Brain microvascular endothelial cell (primary cell): Measurements from ENCODE around the gene PAQR4.

Experiments
- DNase-seq: peaks from one replicate; pipeline ENCODE4 v3.0.0-alpha.2; 2020
- H3K27ac ChIP-seq: fragments of 250-450 bp; sonication (Bioruptor Pico); 2 replicates; pipeline ENCODE4 v1.5.1; 2020; ENCODE audit warnings: mild to moderate bottlenecking, moderate library complexity
- H3K27me3 ChIP-seq: fragments of 250-450 bp; sonication (Bioruptor Pico); replicated peaks from 2 replicates; pipeline ENCODE4 v1.5.1; 2020; ENCODE audit warnings: mild to moderate bottlenecking
- H3K36me3 ChIP-seq: fragments of 250-450 bp; sonication (Bioruptor Pico); replicated peaks from 2 replicates; pipeline ENCODE4 v1.5.1; 2020; ENCODE audit warnings: mild to moderate bottlenecking
- H3K4me3 ChIP-seq: 2 replicates; pipeline ENCODE4 v1.5.1; 2011; ENCODE audit warnings: low read depth, mild to moderate bottlenecking, control low read depth, low read length, moderate library complexity
- in situ Hi-C: cut with HindIII; loops from 2 replicates; pipeline ENCODE4 v1.10.0; 2017; ENCODE audit warnings: low sequenced_read_pairs, low pct_ligation_motif_present
- TF ChIP-seq, protein P1 (sequence below): IDR thresholded peaks from 2 replicates; pipeline ENCODE4 v1.5.1; 2011; ENCODE audit warnings: low read depth, mild to moderate bottlenecking, moderate library complexity, low read length, control low read depth, inconsistent platforms; ENCODE audit errors: missing control alignments

PAQR4 gene

DNA sequence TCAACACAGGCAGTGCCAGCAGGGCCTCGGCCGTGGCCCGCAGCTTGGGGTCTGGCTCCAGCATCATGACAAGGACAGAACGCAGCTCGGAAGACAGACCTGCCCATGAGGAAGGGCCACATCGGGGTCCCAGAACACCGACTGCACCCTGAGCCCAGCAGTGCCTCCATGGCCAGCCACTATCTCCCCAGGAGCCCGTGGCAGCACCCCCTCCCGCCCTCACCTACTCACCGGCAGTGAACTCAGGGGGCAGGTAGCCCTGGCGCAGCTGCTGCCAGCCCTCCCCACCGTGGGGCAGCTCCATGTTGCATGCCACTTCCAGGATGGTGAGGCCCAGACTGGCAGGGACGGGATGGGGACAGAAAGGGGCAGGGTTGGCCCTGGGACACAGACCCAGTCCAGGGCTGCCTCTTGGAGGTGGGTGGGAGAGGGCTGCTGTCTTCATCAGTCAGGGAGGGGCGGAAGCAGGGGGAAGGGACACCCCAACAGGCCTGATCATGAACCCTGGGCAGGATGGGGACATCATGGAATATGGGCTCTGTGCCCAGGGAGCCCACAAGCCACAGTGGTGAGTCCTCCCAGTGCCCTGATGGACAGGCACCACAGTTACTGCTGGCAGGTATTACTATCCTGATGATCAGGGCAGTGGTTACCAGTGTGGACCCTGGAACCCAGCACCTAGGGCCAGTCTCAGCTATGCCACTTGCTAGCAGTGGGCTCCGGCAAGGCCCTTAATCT is 5.3 kb downstream of the PAQR4 start:
- Histone ChIP-seq H3K4me3 (no peak overlapping the region), H3K36me3 (no peaks in the 10 kb centered on the region), H3K27ac (no peak overlapping the region), H3K27me3 (no peaks in the 10 kb centered on the region)
- in situ Hi-C loops, result no loop called here
- DNase-seq, result no peak
- TF ChIP-seq, protein P1, sequence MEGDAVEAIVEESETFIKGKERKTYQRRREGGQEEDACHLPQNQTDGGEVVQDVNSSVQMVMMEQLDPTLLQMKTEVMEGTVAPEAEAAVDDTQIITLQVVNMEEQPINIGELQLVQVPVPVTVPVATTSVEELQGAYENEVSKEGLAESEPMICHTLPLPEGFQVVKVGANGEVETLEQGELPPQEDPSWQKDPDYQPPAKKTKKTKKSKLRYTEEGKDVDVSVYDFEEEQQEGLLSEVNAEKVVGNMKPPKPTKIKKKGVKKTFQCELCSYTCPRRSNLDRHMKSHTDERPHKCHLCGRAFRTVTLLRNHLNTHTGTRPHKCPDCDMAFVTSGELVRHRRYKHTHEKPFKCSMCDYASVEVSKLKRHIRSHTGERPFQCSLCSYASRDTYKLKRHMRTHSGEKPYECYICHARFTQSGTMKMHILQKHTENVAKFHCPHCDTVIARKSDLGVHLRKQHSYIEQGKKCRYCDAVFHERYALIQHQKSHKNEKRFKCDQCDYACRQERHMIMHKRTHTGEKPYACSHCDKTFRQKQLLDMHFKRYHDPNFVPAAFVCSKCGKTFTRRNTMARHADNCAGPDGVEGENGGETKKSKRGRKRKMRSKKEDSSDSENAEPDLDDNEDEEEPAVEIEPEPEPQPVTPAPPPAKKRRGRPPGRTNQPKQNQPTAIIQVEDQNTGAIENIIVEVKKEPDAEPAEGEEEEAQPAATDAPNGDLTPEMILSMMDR, result no peak

DNA sequence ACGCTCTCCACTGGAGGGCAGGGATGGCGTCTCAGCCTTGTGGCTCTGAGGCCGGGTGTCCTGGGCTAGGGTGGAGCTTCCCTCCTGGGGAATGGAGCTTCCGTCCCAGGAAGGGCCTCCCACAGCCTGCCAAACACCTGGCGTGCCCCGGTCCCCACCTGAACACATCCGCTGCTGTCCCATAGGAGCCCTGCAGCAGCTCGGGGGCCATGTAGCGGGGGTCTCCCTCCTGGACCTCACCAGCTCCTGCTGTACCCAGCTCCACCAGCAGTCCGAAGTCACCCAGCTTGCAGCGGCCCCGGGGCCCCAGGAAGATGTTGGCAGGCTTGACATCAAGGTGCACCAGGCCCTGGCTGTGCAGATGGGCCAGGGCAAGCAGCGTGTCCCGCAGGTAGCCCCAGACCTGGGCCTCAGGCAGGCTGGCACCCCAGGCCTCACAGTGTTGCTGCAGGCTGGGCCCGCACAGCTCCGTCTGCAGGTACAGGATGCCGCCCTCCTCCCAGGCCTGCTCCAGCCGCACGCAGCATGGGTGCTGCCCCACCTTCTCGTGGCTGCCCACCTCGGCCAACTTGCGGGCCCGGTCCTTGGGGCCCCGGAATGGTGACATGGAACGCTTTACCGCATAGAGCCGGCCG is 6.1 kb downstream of the PAQR4 start:
- TF ChIP-seq, protein P1, result no peak
- Histone ChIP-seq H3K27me3 (no peaks in the 10 kb centered on the region), H3K36me3 (no peaks in the 10 kb centered on the region), H3K27ac (no peak overlapping the region), H3K4me3 (no peak overlapping the region)
- in situ Hi-C loops, result no loop called here
- no peak for DNase-seq

DNA sequence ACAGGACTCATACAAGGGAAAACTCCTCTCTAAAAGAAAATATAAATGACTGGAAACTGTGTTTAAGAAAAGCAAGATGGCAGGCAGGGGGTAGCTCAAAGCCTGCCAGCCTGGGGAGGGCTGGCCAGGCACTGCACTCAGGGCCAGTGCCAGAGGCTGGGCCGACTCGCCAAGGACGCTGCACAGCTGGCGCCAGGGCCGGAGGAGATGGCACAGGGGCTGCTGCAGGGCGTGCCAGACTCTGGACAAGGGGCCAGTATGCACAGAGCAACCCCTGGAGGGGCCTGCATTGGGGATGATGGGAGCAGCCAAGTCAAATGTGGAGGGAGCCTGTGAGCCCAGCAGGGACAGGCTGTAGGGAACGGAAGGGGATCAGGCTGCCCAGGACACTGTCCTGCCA is 7.1 kb downstream of the PAQR4 start:
- Histone ChIP-seq H3K4me3 (no peak overlapping the region), H3K36me3 (no peaks in the 10 kb centered on the region), H3K27ac (no peak overlapping the region), H3K27me3 (no peaks in the 10 kb centered on the region)
- in situ Hi-C loops, result no loop called here
- TF ChIP-seq, protein P1, result no peak
- DNase-seq, result no peak

DNA sequence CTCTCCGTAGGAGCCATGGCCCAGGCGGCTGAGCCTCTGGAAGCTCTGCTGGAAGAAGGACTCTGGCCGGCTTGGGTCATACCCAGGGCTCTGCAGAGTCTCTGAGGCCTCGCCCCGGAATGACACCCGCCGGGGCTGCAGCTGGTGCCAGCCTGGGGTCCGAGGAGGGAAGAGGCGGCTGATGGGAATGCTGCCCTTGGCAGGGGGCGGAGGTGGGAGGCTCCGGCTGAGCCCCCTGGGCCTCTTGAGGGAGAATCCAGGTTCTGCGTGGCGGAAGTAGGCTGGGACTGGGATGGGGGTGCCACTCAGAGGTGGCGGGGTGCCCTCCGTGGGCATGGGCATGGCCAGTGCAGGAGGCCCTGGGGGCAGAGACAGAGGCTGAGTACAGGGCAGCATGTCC is 7.5 kb downstream of the PAQR4 start:
- Histone ChIP-seq H3K4me3 (no peak overlapping the region), H3K36me3 (no peaks in the 10 kb centered on the region), H3K27ac (no peak overlapping the region), H3K27me3 (no peaks in the 10 kb centered on the region)
- DNase-seq, result no peak
- TF ChIP-seq, protein P1, result no peak
- in situ Hi-C loops, result no loop called here

DNA sequence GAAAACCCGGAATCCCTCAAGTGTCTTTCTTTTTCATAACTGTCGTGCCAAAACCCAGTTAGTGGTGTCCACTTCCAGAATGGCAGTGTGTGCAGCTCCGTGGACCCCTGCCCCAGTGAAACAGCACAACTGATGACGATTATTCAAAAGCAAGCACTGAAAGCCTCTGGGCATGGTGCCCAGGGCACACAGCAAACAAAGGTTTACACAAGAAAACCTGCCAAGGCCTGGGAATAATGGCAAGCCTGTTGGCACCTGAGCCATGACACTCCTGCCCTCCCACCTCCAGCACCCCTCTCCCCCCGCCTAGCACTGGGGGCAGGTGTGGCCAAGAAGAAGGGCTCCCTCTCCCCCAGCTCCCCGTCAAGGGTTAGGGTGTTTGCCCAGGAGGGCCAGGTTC is 8.3 kb downstream of the PAQR4 start:
- in situ Hi-C loops, result no loop called here
- Histone ChIP-seq H3K4me3 (no peak overlapping the region), H3K27me3 (no peaks in the 10 kb centered on the region), H3K27ac (no peak overlapping the region), H3K36me3 (no peaks in the 10 kb centered on the region)
- TF ChIP-seq, protein P1, result no peak
- DNase-seq, result no peak

DNA sequence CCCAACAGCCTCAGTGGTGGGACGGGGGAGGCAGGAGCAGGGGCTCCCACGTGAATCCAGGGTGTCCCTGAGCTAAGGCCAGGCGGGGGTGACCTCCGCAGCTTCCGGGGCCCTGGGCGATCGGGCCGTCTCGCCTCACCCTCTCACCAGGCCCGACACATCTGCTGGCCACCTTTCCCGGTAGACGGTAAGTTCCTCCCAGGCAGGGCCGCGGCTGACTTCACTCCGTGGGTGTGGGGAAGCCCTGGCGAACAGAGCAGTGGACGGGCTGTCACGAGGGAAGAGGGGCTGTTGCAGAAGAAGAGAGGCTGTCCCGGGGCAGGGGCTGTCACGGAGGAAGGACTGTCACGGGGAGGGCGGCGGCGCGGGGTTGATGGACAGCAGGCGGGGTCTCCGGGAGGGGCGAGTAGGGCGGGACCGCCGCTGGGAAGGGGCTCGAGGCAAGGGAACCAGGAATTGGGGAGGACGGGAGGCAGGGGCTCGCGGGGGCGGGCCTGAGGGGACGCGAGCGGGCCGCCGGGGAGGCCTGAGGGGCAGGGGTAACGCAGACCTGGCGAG is 10.6 kb downstream of the PAQR4 start:
- Histone ChIP-seq H3K36me3 (no peaks in the 10 kb centered on the region), H3K27me3 (no peaks in the 10 kb centered on the region), H3K4me3 (peak overlapping the region; percentile 74), H3K27ac (no peak overlapping the region)
- no peak for DNase-seq
- TF ChIP-seq, protein P1, result no peak
- in situ Hi-C loops, result no loop called here
